Skeletal muscle tissue (tissue), 4 donors: ENCODE data around the gene NDUFB7. TPM values are rescaled to one million over a fixed set of nuclear protein-coding genes. Genes with fewer than 3 reads are reported as not detected.
"Not testable (repeated sequence)": the region's sequence is repeated elsewhere in the genome, so short reads cannot be mapped to it uniquely, and the experiment has no call there.

ENCODE experiments used
- H3K27ac ChIP-seq: one replicate; pipeline ENCODE4 v1.7.0; 2013; ENCODE audit warnings: mild to moderate bottlenecking, low read depth, low read length, inconsistent platforms
- H3K27me3 ChIP-seq, 3 donors: one replicate each; pipeline ENCODE4 v1.7.0; 2013; ENCODE audit warnings: low read length in 3 of 3; ENCODE audit not compliant: control insufficient read depth in 3 of 3, insufficient read depth in 3 of 3
- H3K36me3 ChIP-seq, 3 donors: one replicate each; pipeline ENCODE4 v1.7.0; 2013; ENCODE audit warnings: low read length in 3 of 3; ENCODE audit not compliant: control insufficient read depth in 3 of 3, insufficient read depth in 3 of 3
- H3K4me1 ChIP-seq, 3 donors: one replicate each; pipeline ENCODE4 v1.7.0; 2013; ENCODE audit warnings: low read length in 3 of 3, mild to moderate bottlenecking in 3 of 3; ENCODE audit not compliant: control insufficient read depth in 3 of 3, insufficient read depth in 3 of 3
- H3K4me3 ChIP-seq, 3 donors: one replicate each; pipeline ENCODE4 v1.7.0; 2013; ENCODE audit warnings: low read length in 3 of 3
- H3K9ac ChIP-seq, 3 donors: one replicate each; pipeline ENCODE4 v1.7.0; 2013; ENCODE audit warnings: low read length in 3 of 3, mild to moderate bottlenecking in 3 of 3, moderate library complexity in 2 of 3, low read depth in 1 of 3
- H3K9me3 ChIP-seq, 3 donors: one replicate each; pipeline ENCODE4 v1.7.0; 2013; ENCODE audit warnings: low read length in 3 of 3; ENCODE audit not compliant: control insufficient read depth in 3 of 3
- total RNA-seq: library from RNA; depleted of rRNA; stranded (reverse); fragments of >200 nt; gene quantifications from one replicate; pipeline ENCODE4 v1.2.3, GENCODE V29; 2014
- donor health status: Osteomylitis.

NDUFB7 gene
- total RNA-seq, 1 donor from 2014 or later, result 525 TPM

DNA sequence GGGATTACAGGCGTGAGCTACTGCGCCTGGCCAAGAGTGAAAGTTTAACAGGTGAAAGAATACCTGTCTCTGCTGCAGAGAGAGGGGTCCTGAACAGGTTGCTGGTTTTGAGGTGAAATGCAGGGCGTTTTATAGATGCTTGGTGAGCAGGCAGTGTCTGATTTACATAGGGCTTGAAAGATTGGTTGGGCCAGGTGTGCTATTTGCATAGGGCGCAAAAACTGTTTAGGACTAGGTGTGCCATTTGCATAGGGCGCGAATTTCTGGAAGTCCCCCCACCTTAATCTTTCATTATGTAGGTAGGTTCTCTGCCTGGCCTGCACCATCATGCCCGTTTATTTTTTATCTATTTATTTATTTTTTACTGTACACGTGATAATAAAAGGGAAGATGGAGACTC, 4.5 kb upstream of the NDUFB7 start:
- Histone ChIP-seq H3K9me3 (no peaks in the 10 kb centered on the region), H3K4me3 (no peak overlapping the region), H3K27ac (no peak overlapping the region), H3K9ac (no peak overlapping the region), H3K4me1 (peaks cover 3 to 4% (median 3%) of the 10 kb centered on the region in 3 donors), H3K36me3 (no peaks in the 10 kb centered on the region), H3K27me3 (no peaks in the 10 kb centered on the region)

DNA sequence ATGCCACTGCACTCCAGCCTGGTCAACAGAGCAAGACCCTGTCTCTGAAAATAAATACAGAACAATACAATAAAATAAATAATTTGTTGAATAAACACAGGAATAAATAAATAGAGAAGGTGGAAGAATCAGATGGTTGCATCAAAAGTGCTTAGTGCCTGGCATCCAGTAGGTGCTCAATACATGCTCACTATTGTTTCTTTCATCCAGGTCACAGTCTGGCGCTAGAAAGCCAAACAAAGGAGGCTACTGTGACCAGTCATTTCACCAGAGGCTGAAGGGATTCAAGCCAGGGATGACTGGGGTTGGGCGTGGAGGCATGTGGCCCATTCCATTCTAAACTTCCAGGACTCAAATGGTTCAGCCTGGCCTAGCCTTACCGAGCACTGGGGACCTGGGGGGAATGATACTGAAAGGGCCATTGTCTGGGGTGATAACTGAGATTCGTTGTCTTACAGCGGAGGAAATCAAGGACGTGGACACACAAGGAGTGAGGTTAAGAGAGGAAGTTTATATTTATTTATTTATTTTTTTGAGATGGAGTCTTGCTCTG, 3.6 kb upstream of the NDUFB7 start:
- H3K9ac ChIP-seq, result no peak overlapping the region
- H3K27ac ChIP-seq, result no peak overlapping the region
- H3K36me3 ChIP-seq, result no peaks in the 10 kb centered on the region
- H3K4me1 ChIP-seq, result peaks cover 11 to 12% (median 12%) of the 10 kb centered on the region in 3 donors
- no peak overlapping the region for H3K4me3 ChIP-seq
- no peaks in the 10 kb centered on the region for H3K27me3 ChIP-seq
- H3K9me3 ChIP-seq, result no peaks in the 10 kb centered on the region

DNA sequence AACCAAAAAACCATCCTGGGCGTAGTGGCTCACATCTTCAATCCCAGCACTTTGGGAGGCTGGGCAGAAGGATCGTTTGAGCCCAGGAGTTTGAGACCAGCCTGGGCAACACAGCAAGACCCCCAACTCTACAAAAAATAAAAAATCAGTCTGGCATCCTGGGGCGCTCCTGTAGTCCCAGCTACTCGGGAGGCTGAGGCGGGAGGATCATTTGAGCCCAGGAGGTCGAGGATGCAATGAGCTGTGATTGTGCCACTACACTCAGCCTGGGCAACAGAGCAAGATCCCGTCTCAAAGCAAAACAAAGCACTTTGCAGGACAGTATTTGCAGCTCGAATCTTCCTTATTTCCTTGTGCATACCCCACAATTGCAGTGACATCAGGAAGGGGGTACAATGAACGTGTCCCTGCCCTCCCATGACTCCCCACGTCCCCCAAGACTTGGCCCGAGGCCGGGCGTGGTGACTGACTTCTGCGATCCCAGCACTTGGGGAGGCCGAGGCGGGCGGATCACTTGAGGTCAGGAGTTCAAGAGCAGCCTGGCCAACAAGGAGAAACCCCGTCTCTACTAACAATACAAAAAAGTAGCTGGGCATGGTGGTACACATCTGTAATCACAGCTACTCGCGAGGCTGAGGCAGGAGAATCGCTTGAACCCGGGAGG, 870 bp downstream of the NDUFB7 start:
- H3K4me1 ChIP-seq, result peaks cover 21 to 22% (median 21%) of the 10 kb centered on the region in 3 donors
- H3K9ac ChIP-seq, result peak overlapping the region; percentile 87 to 99 (median 97)
- peak overlapping the region; percentile 56 for H3K27ac ChIP-seq
- H3K36me3 ChIP-seq, result peaks cover 14 to 16% (median 14%) of the 10 kb centered on the region in 3 donors
- H3K9me3 ChIP-seq, result no peaks in the 10 kb centered on the region
- peak overlapping the region; percentile 91 to 99 (median 96) for H3K4me3 ChIP-seq
- no peaks in the 10 kb centered on the region for H3K27me3 ChIP-seq

- peak overlapping the region in 1 of 3 donors; percentile 4 for H3K9ac ChIP-seq
- H3K4me1 ChIP-seq, result peaks cover 27 to 44% (median 34%) of the 10 kb centered on the region in 3 donors
- no peaks in the 10 kb centered on the region for H3K9me3 ChIP-seq
- H3K27ac ChIP-seq, result no peak overlapping the region
- no peaks in the 10 kb centered on the region for H3K27me3 ChIP-seq
- peaks cover 21 to 27% (median 23%) of the 10 kb centered on the region in 3 donors for H3K36me3 ChIP-seq
- no peak overlapping the region for H3K4me3 ChIP-seq
Measured at GRCh38 chr19:14567079-14567478, 4.8 kb downstream of the NDUFB7 start.

DNA sequence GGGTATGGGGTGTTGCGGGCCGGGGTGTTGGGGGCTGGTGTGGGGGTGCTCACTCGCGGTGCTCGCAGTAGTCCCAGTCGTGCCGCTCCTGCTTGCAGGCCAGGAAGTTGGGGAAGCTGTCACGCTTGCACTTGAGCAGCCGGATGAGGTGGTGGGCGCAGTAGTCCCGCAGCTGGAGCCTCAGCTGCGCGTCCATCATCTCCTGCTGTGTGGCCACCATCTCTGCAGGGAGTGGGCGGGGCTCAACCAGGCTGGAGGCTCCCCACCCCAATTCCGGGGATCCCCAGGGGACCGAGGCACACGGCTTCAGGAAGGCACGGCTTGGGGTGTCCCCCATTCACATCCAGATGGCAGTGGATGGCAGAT, 5.2 kb downstream of the NDUFB7 start:
- peaks cover 21 to 27% (median 23%) of the 10 kb centered on the region in 3 donors for H3K36me3 ChIP-seq
- peak overlapping the region in 1 of 3 donors; percentile 4 for H3K9ac ChIP-seq
- H3K9me3 ChIP-seq, result no peaks in the 10 kb centered on the region
- no peak overlapping the region for H3K4me3 ChIP-seq
- peaks cover 31 to 48% (median 37%) of the 10 kb centered on the region in 3 donors for H3K4me1 ChIP-seq
- H3K27me3 ChIP-seq, result no peaks in the 10 kb centered on the region
- no peak overlapping the region for H3K27ac ChIP-seq

GRCh38 chr19:14565765-14566711, 5.8 kb downstream of the NDUFB7 start:
- peaks cover 21 to 27% (median 23%) of the 10 kb centered on the region in 3 donors for H3K36me3 ChIP-seq
- H3K9ac ChIP-seq, result no peak overlapping the region
- H3K9me3 ChIP-seq, result no peaks in the 10 kb centered on the region
- H3K27ac ChIP-seq, result no peak overlapping the region
- no peak overlapping the region for H3K4me3 ChIP-seq
- H3K4me1 ChIP-seq, result peaks cover 34 to 48% (median 41%) of the 10 kb centered on the region in 3 donors
- H3K27me3 ChIP-seq, result no peaks in the 10 kb centered on the region

- Histone ChIP-seq H3K27ac (no peak overlapping the region), H3K27me3 (no peaks in the 10 kb centered on the region), H3K9me3 (no peaks in the 10 kb centered on the region), H3K36me3 (peaks cover 21 to 27% (median 23%) of the 10 kb centered on the region in 3 donors), H3K9ac (no peak overlapping the region), H3K4me3 (no peak overlapping the region), H3K4me1 (peaks cover 35 to 48% (median 41%) of the 10 kb centered on the region in 3 donors)
Measured at GRCh38 chr19:14565298-14565679, 6.6 kb downstream of the NDUFB7 start.

DNA sequence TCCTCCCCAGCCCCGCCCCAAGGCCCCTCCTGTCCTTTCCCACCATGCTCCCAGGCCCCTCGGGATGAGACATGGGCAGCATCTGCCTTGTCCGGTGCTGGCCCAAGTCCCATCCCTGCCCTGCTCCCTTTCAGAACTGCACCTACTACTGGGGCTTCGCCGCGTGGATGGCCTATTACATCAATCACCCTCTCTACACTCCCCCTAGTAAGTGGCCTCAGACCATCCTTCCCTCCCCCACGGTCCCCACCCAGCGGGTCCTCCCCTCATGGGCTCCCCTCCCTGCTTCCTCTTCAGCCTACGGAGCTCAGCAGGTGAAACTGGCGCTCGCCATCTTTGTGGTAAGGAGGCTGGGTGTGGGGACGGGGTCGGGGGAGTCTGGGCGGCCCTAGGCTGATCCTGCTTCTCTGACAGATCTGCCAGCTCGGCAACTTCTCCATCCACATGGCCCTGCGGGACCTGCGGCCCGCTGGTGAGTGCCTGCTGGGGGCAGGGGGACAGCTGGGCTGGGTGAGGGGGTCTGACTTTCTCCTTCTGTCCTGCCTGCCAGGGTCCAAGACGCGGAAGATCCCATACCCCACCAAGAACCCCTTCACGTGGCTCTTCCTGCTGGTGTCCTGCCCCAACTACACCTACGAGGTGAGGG, 7.1 kb downstream of the NDUFB7 start:
- not testable (repeated sequence) for H3K27ac ChIP-seq, H3K9ac ChIP-seq, H3K4me3 ChIP-seq, H3K9me3 ChIP-seq, H3K27me3 ChIP-seq
- H3K4me1 ChIP-seq, result peaks cover 40 to 52% (median 45%) of the 10 kb centered on the region in 3 donors
- peaks cover 21 to 27% (median 23%) of the 10 kb centered on the region in 3 donors for H3K36me3 ChIP-seq

DNA sequence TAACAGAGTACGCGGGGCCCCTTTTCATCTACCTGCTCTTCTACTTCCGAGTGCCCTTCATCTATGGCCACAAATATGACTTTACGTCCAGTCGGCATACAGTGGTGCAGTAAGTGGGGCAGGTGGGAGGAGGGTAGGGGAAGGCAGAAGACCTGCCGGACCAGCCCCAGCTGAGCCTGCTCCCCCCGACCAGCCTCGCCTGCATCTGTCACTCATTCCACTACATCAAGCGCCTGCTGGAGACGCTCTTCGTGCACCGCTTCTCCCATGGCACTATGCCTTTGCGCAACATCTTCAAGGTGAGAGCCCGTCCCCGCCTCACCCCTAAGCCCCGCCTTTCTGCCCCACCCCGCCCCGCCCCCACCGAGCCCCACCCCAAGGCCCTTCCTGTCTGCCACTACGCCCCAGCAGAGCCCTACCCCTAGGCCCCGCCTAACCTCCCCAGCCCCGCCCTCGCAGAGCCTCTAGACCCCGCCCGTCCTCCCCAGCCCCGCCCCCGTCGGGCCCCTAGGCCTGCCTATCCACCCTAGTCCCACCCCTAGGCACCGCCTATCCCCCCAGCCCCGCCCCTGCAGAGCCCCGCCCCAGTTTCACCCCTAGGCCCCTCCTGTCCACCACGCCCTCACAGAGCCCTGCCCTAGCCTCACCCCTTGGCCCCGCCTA, 7.7 kb downstream of the NDUFB7 start:
- Histone ChIP-seq H3K9ac (peak overlapping the region; percentile 10 to 99 (median 92)), H3K27ac (peak overlapping the region; percentile 99), H3K4me1 (peaks cover 39 to 45% (median 40%) of the 10 kb centered on the region in 3 donors), H3K4me3 (peak overlapping the region; percentile 68 to 82 (median 81)), H3K36me3 (peaks cover 15 to 23% (median 22%) of the 10 kb centered on the region in 3 donors), H3K9me3 (no peaks in the 10 kb centered on the region), H3K27me3 (no peaks in the 10 kb centered on the region)
